Fibroblast of lung (primary cell): ENCODE measurements around the gene CRYBA4. TPM values are rescaled to one million over a fixed set of nuclear protein-coding genes. Genes with fewer than 3 reads are reported as not detected.

Experiments
- DNase-seq, 2 donors: peaks; one replicate each; pipeline versions ENCODE4 v3.0.0 to v3.0.0-alpha.2; 2010; ENCODE audit warnings: low read depth in 2 of 2
- H2AFZ ChIP-seq: 2 replicates; pipeline ENCODE4 v1.5.1; 2012; ENCODE audit warnings: low read length, control low read depth, inconsistent platforms
- H3K27ac ChIP-seq: 2 replicates; pipeline ENCODE4 v1.5.1; 2011; ENCODE audit warnings: low read length, control low read depth; ENCODE audit not compliant: insufficient read depth
- H3K27me3 ChIP-seq: 2 replicates; pipeline ENCODE4 v1.5.1; 2011; ENCODE audit warnings: mild to moderate bottlenecking, low read length; ENCODE audit not compliant: control insufficient read depth, insufficient read depth
- H3K36me3 ChIP-seq: 2 replicates; pipeline ENCODE4 v1.5.1; 2011; ENCODE audit warnings: low read length; ENCODE audit not compliant: control insufficient read depth, insufficient read depth
- H3K4me1 ChIP-seq: 2 replicates; pipeline ENCODE4 v1.5.1; 2011; ENCODE audit warnings: low read length; ENCODE audit not compliant: control insufficient read depth, insufficient read depth; ENCODE audit errors: extremely low read depth
- H3K4me2 ChIP-seq: 2 replicates; pipeline ENCODE4 v1.5.1; 2011; ENCODE audit warnings: low read length, control low read depth; ENCODE audit not compliant: insufficient read depth; ENCODE audit errors: extremely low read depth
- H3K4me3 ChIP-seq, 4 experiments: fragments of 200-600 bp in 1 of 4; sonication (generic) in 1 of 4; replicated peaks in 1 of 4; 2 replicates each; pipeline ENCODE4 v1.5.1; 2011 to 2016; ENCODE audit warnings: low read length in 4 of 4, low read depth in 3 of 4, mild to moderate bottlenecking in 3 of 4, control low read depth in 2 of 4, inconsistent platforms in 1 of 4, mixed read lengths in 1 of 4; ENCODE audit not compliant: insufficient read depth in 1 of 4; ENCODE audit errors: control extremely low read depth in 1 of 4
- H3K79me2 ChIP-seq: 2 replicates; pipeline ENCODE4 v1.5.1; 2012; ENCODE audit warnings: mild to moderate bottlenecking, low read length, inconsistent platforms; ENCODE audit not compliant: control insufficient read depth, insufficient read depth
- H3K9ac ChIP-seq: 2 replicates; pipeline ENCODE4 v1.5.1; 2011; ENCODE audit warnings: mild to moderate bottlenecking, low read length, control low read depth; ENCODE audit not compliant: insufficient read depth
- H3K9me3 ChIP-seq: 2 replicates; pipeline ENCODE4 v1.5.1; 2012; ENCODE audit warnings: low read depth, low read length; ENCODE audit not compliant: control insufficient read depth, insufficient read depth
- H4K20me1 ChIP-seq: 2 replicates; pipeline ENCODE4 v1.5.1; 2011; ENCODE audit warnings: low read length; ENCODE audit not compliant: control insufficient read depth, insufficient read depth; ENCODE audit errors: extremely low read depth
- CTCF ChIP-seq, 2 donors: IDR thresholded peaks in 1 of 2; conservative IDR thresholded peaks in 1 of 2; 1 replicate in 1 of 2; 2 replicates in 1 of 2; pipeline ENCODE4 v1.5.1; 2011 to 2012; ENCODE audit warnings: low read length in 2 of 2, control low read depth in 1 of 2, inconsistent platforms in 1 of 2, low read depth in 1 of 2, mild to moderate bottlenecking in 1 of 2
- EZH2 ChIP-seq: IDR thresholded peaks from 2 replicates; pipeline ENCODE4 v1.5.1; 2012; ENCODE audit warnings: low read length, control low read depth, mild to moderate bottlenecking; ENCODE audit errors: missing control alignments
- polyA plus RNA-seq, 2 donors: library from polyadenylated mRNA; depleted of rRNA in 1 of 2; stranded (reverse) in 1 of 2; unstranded in 1 of 2; fragments of >200 nt; gene quantifications; 2 replicates each; pipeline ENCODE4 v1.2.1, GENCODE V29; 2011 to 2012; ENCODE audit warnings: missing spikeins in 1 of 2
- total RNA-seq: library from RNA; depleted of rRNA; stranded (reverse); fragments of >200 nt; gene quantifications from 2 replicates; pipeline ENCODE4 v1.2.1, GENCODE V29; 2014

The CRYBA4 gene
- total and polyA plus RNA-seq, 2 donors (not counting 1 experiment from before 2014, with no cell fraction given) = not detected

- no peak for DNase-seq
- H3K79me2 ChIP-seq = no peaks in the 10 kb centered on the region
- H3K4me1 ChIP-seq = peaks cover 5% of the 10 kb centered on the region
Measured at GRCh38 chr22:26619510-26619909, 2.3 kb upstream of the CRYBA4 start.

GRCh38 chr22:26620197-26620596 is 1.6 kb upstream of the CRYBA4 start:
- no peak for TF ChIP-seq EZH2
- H3K79me2 ChIP-seq = no peaks in the 10 kb centered on the region
- H3K4me1 ChIP-seq = peaks cover 5% of the 10 kb centered on the region
- no peak for DNase-seq
- no peak overlapping the region for H3K27ac ChIP-seq
- H4K20me1 ChIP-seq = no peaks in the 10 kb centered on the region
- H3K9me3 ChIP-seq = no peaks in the 10 kb centered on the region
- H3K9ac ChIP-seq = no peak overlapping the region
- H3K27me3 ChIP-seq = peaks cover 6% of the 10 kb centered on the region
- no peak overlapping the region for H3K4me2 ChIP-seq
- no peak overlapping the region for H3K4me3 ChIP-seq
- no peak overlapping the region for H2AFZ ChIP-seq
- no peaks in the 10 kb centered on the region for H3K36me3 ChIP-seq

More at GRCh38 chr22:26619510-26619909, 2.3 kb upstream of the CRYBA4 start:
- no peak overlapping the region for H2AFZ ChIP-seq
- H3K36me3 ChIP-seq = no peaks in the 10 kb centered on the region
- no peak overlapping the region for H3K27ac ChIP-seq
- no peak overlapping the region for H3K4me3 ChIP-seq
- H3K9me3 ChIP-seq = no peaks in the 10 kb centered on the region
- H4K20me1 ChIP-seq = no peaks in the 10 kb centered on the region
- H3K9ac ChIP-seq = no peak overlapping the region
- peaks cover 6% of the 10 kb centered on the region for H3K27me3 ChIP-seq
- no peak overlapping the region for H3K4me2 ChIP-seq
- TF ChIP-seq CTCF (conservative IDR thresholded peaks at IDR 0.05 in 1 of 2, IDR thresholded peaks at IDR 0.05 in 1 of 2; ENCODE audit: low read depth in 1 of 2, low read length in 2 of 2) (no peak), EZH2 (no peak)

GRCh38 chr22:26623984-26624383 is 2.2 kb downstream of the CRYBA4 start:
- H3K79me2 ChIP-seq = no peaks in the 10 kb centered on the region
- no peaks in the 10 kb centered on the region for H3K9me3 ChIP-seq
- TF ChIP-seq EZH2 (no peak), CTCF (conservative IDR thresholded peaks at IDR 0.05 in 1 of 2, IDR thresholded peaks at IDR 0.05 in 1 of 2; ENCODE audit: low read depth in 1 of 2, low read length in 2 of 2) (no peak)
- H3K4me1 ChIP-seq = no peaks in the 10 kb centered on the region
- no peak overlapping the region for H3K9ac ChIP-seq
- no peaks in the 10 kb centered on the region for H3K36me3 ChIP-seq
- no peak overlapping the region for H2AFZ ChIP-seq
- H3K4me3 ChIP-seq = no peak overlapping the region
- H3K27me3 ChIP-seq = peaks cover 6% of the 10 kb centered on the region
- H3K27ac ChIP-seq = no peak overlapping the region
- H3K4me2 ChIP-seq = no peak overlapping the region
- no peaks in the 10 kb centered on the region for H4K20me1 ChIP-seq
- no peak for DNase-seq
